Endothelial cell of umbilical vein (primary cell): ENCODE measurements around the gene ALB. TPM values are rescaled to one million over a fixed set of nuclear protein-coding genes. Genes with fewer than 3 reads are reported as not detected.

Experiments
- BruUV-seq: library from RNA; stranded (reverse); fragments of 400-500 nt; replicated peaks from 2 replicates; lab custom pipeline; 2021; lab: Mats Ljungman, UMichigan
- CTCF ChIA-PET: fragments of 300-600, 350-600 bp; sonication (Branson Sonifier 250); formaldehyde crosslinking; loops from one replicate; lab custom pipeline; 2021; ENCODE audit warnings: antibody characterized with exemption, inconsistent platforms; lab: Charles Lee
- POLR2A ChIA-PET: fragments of 300-600, 350-600 bp; sonication (Branson Sonifier 250); formaldehyde crosslinking; loops from one replicate; lab custom pipeline; 2021; ENCODE audit warnings: antibody characterized with exemption, inconsistent platforms; lab: Charles Lee
- DNase-seq: peaks from one replicate; pipeline ENCODE4 v3.0.0-alpha.2; 2011; ENCODE audit warnings: low read depth, low spot score
- FAIRE-seq: peaks from 2 replicates; lab custom pipeline; 2011; peaks lifted over from hg19 to GRCh38; lab: Jason Lieb, UNC
- H2AFZ ChIP-seq: 2 replicates; pipeline ENCODE4 v1.6.0; 2012; ENCODE audit warnings: low read depth, low read length, control low read depth, inconsistent platforms
- H3K27ac ChIP-seq: 2 replicates; pipeline ENCODE4 v1.5.1; 2011; ENCODE audit warnings: low read depth, mild to moderate bottlenecking, control low read depth, low read length, moderate library complexity; ENCODE audit not compliant: insufficient read depth
- H3K27me3 ChIP-seq, 2 experiments: 2 replicates each; pipeline versions ENCODE4 v1.6.0 to v1.6.1; 2011; ENCODE audit warnings: low read length in 2 of 2, mixed read lengths in 1 of 2; ENCODE audit not compliant: control insufficient read depth in 2 of 2, insufficient read depth in 2 of 2
- H3K36me3 ChIP-seq, 2 experiments: 2 replicates in 1 of 2; 3 replicates in 1 of 2; pipeline ENCODE4 v1.5.1; 2011; ENCODE audit warnings: low read length in 2 of 2, mild to moderate bottlenecking in 1 of 2, moderate library complexity in 1 of 2; ENCODE audit not compliant: control insufficient read depth in 2 of 2, insufficient read depth in 2 of 2; ENCODE audit errors: extremely low read depth in 1 of 2
- H3K4me1 ChIP-seq: 3 replicates; pipeline ENCODE4 v1.5.1; 2011; ENCODE audit warnings: mild to moderate bottlenecking, low read length; ENCODE audit not compliant: control insufficient read depth, insufficient read depth; ENCODE audit errors: extremely low read depth
- H3K4me2 ChIP-seq: 2 replicates; pipeline ENCODE4 v1.6.1; 2011; ENCODE audit warnings: low read length, control low read depth, mixed read lengths; ENCODE audit not compliant: insufficient read depth
- H3K4me3 ChIP-seq, 3 experiments: fragments of 200-600 bp in 1 of 3; sonication (generic), shearing (Covaris generic) in 1 of 3; replicated peaks in 1 of 3; 2 replicates each; pipeline ENCODE4 v1.5.1; 2011 to 2016; ENCODE audit warnings: control low read depth in 3 of 3, low read length in 3 of 3, mild to moderate bottlenecking in 2 of 3, inconsistent platforms in 1 of 3, low read depth in 1 of 3, moderate library complexity in 1 of 3; ENCODE audit not compliant: insufficient read depth in 1 of 3
- H3K79me2 ChIP-seq: 2 replicates; pipeline ENCODE4 v1.6.0; 2012; ENCODE audit warnings: low read length, inconsistent platforms; ENCODE audit not compliant: control insufficient read depth, insufficient read depth
- H3K9ac ChIP-seq: replicated peaks from 2 replicates; pipeline ENCODE3; 2011; ENCODE audit warnings: low read length, control low read depth; ENCODE audit not compliant: insufficient read depth; ENCODE audit errors: extremely low read depth
- H3K9me1 ChIP-seq: replicated peaks from 3 replicates; pipeline ENCODE4 v1.6.0; 2011; ENCODE audit warnings: mild to moderate bottlenecking, low read length; ENCODE audit not compliant: control insufficient read depth, insufficient read depth; ENCODE audit errors: extremely low read depth
- H3K9me3 ChIP-seq: replicated peaks from 2 replicates; pipeline ENCODE4 v1.5.1; 2012; ENCODE audit warnings: low read length, inconsistent platforms; ENCODE audit not compliant: control insufficient read depth, insufficient read depth
- H4K20me1 ChIP-seq: replicated peaks from 2 replicates; pipeline ENCODE3; 2011; ENCODE audit warnings: mild to moderate bottlenecking, low read length; ENCODE audit not compliant: control insufficient read depth, insufficient read depth; ENCODE audit errors: extremely low read depth
- CTCF ChIP-seq, 2 donors: IDR thresholded peaks; 1 replicate in 1 of 2; 2 replicates in 1 of 2; pipeline ENCODE4 v1.5.1; 2011; ENCODE audit warnings: low read length in 2 of 2, mild to moderate bottlenecking in 2 of 2, moderate library complexity in 2 of 2, control low read depth in 1 of 2, inconsistent platforms in 1 of 2, low read depth in 1 of 2; ENCODE audit not compliant: insufficient read depth in 1 of 2; ENCODE audit errors: extremely low read depth in 1 of 2
- EZH2 ChIP-seq: IDR thresholded peaks from 2 replicates; pipeline ENCODE4 v1.6.1; 2012; ENCODE audit warnings: borderline replicate concordance, low read depth, mild to moderate bottlenecking, moderate library complexity, low read length, inconsistent platforms; ENCODE audit not compliant: severe bottlenecking
- FOS ChIP-seq: IDR thresholded peaks from 2 replicates; pipeline ENCODE4 v1.6.1; 2011; ENCODE audit warnings: mild to moderate bottlenecking, low read length, moderate library complexity, borderline replicate concordance; ENCODE audit not compliant: insufficient read depth
- GATA2 ChIP-seq: IDR thresholded peaks from 2 replicates; pipeline ENCODE4 v1.7.0; 2011; ENCODE audit warnings: low read depth, mild to moderate bottlenecking, moderate library complexity, mixed read lengths, low read length; ENCODE audit not compliant: insufficient read length, insufficient read depth
- JUN ChIP-seq: IDR thresholded peaks from 2 replicates; pipeline ENCODE4 v1.6.1; 2011; ENCODE audit warnings: borderline replicate concordance, low read depth; ENCODE audit not compliant: insufficient read length, insufficient read depth
- MAX ChIP-seq: IDR thresholded peaks from 2 replicates; pipeline ENCODE4 v1.6.1; 2011; ENCODE audit not compliant: insufficient read depth, insufficient read length
- MYC ChIP-seq: IDR thresholded peaks from one replicate; pipeline ENCODE4 v1.6.1; 2011; ENCODE audit warnings: mild to moderate bottlenecking, low read depth, low read length
- POLR2A ChIP-seq: IDR thresholded peaks from 2 replicates; pipeline ENCODE4 v1.6.1; 2012; ENCODE audit warnings: low read depth, mild to moderate bottlenecking, control low read depth, low read length
- POLR2AphosphoS5 ChIP-seq: IDR thresholded peaks from 2 replicates; pipeline ENCODE4 v1.6.1; 2012; ENCODE audit warnings: low read depth, mild to moderate bottlenecking, control low read depth, low read length, moderate library complexity; ENCODE audit not compliant: insufficient read depth
- dilution Hi-C: fragments of 300-500 bp; cut with MboI; formaldehyde crosslinking; loops from one replicate; pipeline ENCODE4 v1.15.0; 2019; ENCODE audit warnings: low sequenced_read_pairs; ENCODE audit not compliant: extremely low pct_ligation_motif_present
- intact Hi-C: fragments of 100-400 bp; cut with micrococcal nuclease; formaldehyde crosslinking; loops from one replicate; pipeline ENCODE4 v1.10.0; 2022
- polyA plus RNA-seq, 4 experiments: library from polyadenylated mRNA; depleted of rRNA in 3 of 4; stranded (reverse) in 3 of 4; unstranded in 1 of 4; fragments of >200 nt; gene quantifications; 2 replicates each; pipeline versions ENCODE4 v1.2.1 to v1.2.3, GENCODE V29; 2011 to 2012; ENCODE audit warnings: missing spikeins in 1 of 4
- total RNA-seq: library from RNA; stranded (reverse); gene quantifications from 2 replicates; pipeline ENCODE4 v1.2.3, GENCODE V29; 2021

The ALB gene
- total and polyA plus RNA-seq, 2 donors (not counting 3 experiments of a cell fraction or from before 2014, with no cell fraction given) = not detected

GRCh38 chr4:73401412-73401811 lies 2.7 kb upstream of the ALB start:
- BruUV-seq = no TSS peak
- DNase-seq = no peak
- Histone ChIP-seq H3K27ac (no peak overlapping the region), H3K4me1 (no peaks in the 10 kb centered on the region), H4K20me1 (no peaks in the 10 kb centered on the region), H2AFZ (no peak overlapping the region), H3K4me3 (no peak overlapping the region), H3K9ac (no peak overlapping the region), H3K36me3 (no peaks in the 10 kb centered on the region), H3K27me3 (peaks cover 0 to 5% of the 10 kb centered on the region in 2 experiments), H3K9me1 (no peaks in the 10 kb centered on the region), H3K9me3 (no peaks in the 10 kb centered on the region), H3K4me2 (no peak overlapping the region), H3K79me2 (no peaks in the 10 kb centered on the region)
- ChIA-PET CTCF (no interaction called here), POLR2A (no interaction called here)
- FAIRE-seq = no peak
- intact Hi-C loops (no loop called here), dilution Hi-C loops (no loop called here)
- no peak for TF ChIP-seq FOS

- no peaks in the 10 kb centered on the region for H3K9me3 ChIP-seq
- no peaks in the 10 kb centered on the region for H3K9me1 ChIP-seq
- no peaks in the 10 kb centered on the region for H3K79me2 ChIP-seq
- H3K27ac ChIP-seq = no peak overlapping the region
- TF ChIP-seq EZH2 = no peak
- no peak for TF ChIP-seq GATA2
- TF ChIP-seq POLR2A = no peak
- no peak for TF ChIP-seq MYC
- TF ChIP-seq POLR2AphosphoS5 = no peak
- no peak for TF ChIP-seq FOS
- no peak for TF ChIP-seq CTCF (IDR thresholded peaks at IDR 0.05; ENCODE audit: extremely low read depth in 1 of 2, insufficient read depth in 1 of 2, low read depth in 1 of 2, low read length in 2 of 2)
- TF ChIP-seq JUN = no peak
- TF ChIP-seq MAX = no peak
- dilution Hi-C loops = no loop called here
- H3K27me3 ChIP-seq = peaks cover 0 to 5% of the 10 kb centered on the region in 2 experiments
- no TSS peak for BruUV-seq
- H4K20me1 ChIP-seq = no peaks in the 10 kb centered on the region
- DNase-seq = no peak
- ChIA-PET CTCF (no interaction called here), POLR2A (no interaction called here)
- H2AFZ ChIP-seq = no peak overlapping the region
- no peak overlapping the region for H3K4me2 ChIP-seq
- intact Hi-C loops = no loop called here
- no peaks in the 10 kb centered on the region for H3K36me3 ChIP-seq
- H3K9ac ChIP-seq = no peak overlapping the region
- no peak overlapping the region for H3K4me3 ChIP-seq
- no peak for FAIRE-seq
- no peaks in the 10 kb centered on the region for H3K4me1 ChIP-seq
Measured at GRCh38 chr4:73404457-73404856, 370 bp downstream of the ALB start.
